SHP77 treated with DMSO at 0.1 percent for 48 hours (cell line): Measurements from ENCODE around the gene ELK4.

Experiments used
- DNase-seq: peaks from one replicate; lab custom pipeline; 2025; lab: John Stamatoyannopoulos, UW

ELK4 gene

GRCh38 chr1:205580923-205581180 is 51.0 kb downstream of the ELK4 start:
- no peak for DNase-seq

- DNase-seq, result no peak
These were observed 51.5 kb downstream of the ELK4 start for GRCh38 chr1:205580140-205580922.

- no peak for DNase-seq
These were observed 52.1 kb downstream of the ELK4 start for GRCh38 chr1:205579711-205580110.

- DNase-seq, result no peak
These were observed 52.8 kb downstream of the ELK4 start for GRCh38 chr1:205578780-205579571.

GRCh38 chr1:205577874-205578658 is 53.7 kb downstream of the ELK4 start:
- no peak for DNase-seq

- no peak for DNase-seq
These were observed 54.7 kb downstream of the ELK4 start for GRCh38 chr1:205576805-205577761.

GRCh38 chr1:205576011-205576410 is 55.8 kb downstream of the ELK4 start:
- no peak for DNase-seq

GRCh38 chr1:205575294-205575885 is 56.4 kb downstream of the ELK4 start:
- DNase-seq, result no peak

GRCh38 chr1:205572421-205572820 is 59.4 kb downstream of the ELK4 start:
- no peak for DNase-seq

GRCh38 chr1:205571747-205572146 is 60.1 kb downstream of the ELK4 start:
- DNase-seq, result no peak

GRCh38 chr1:205570796-205571537 is 60.8 kb downstream of the ELK4 start:
- no peak for DNase-seq

- no peak for DNase-seq
These were observed 61.7 kb downstream of the ELK4 start for GRCh38 chr1:205570173-205570501.

GRCh38 chr1:205569411-205570172 is 62.2 kb downstream of the ELK4 start:
- no peak for DNase-seq

- no peak for DNase-seq
These were observed 63.1 kb downstream of the ELK4 start for GRCh38 chr1:205568469-205569361.

GRCh38 chr1:205568135-205568468 is 63.7 kb downstream of the ELK4 start:
- no peak for DNase-seq

GRCh38 chr1:205567716-205568115 is 64.1 kb downstream of the ELK4 start:
- DNase-seq, result no peak

GRCh38 chr1:205565799-205566198 is 66.0 kb downstream of the ELK4 start:
- no peak for DNase-seq

- no peak for DNase-seq
These were observed 67.8 kb downstream of the ELK4 start for GRCh38 chr1:205563927-205564441.
